ENCODE data around the gene LYG2.

- TF ChIP-seq CTCF (IDR thresholded peaks at IDR 0.05; ENCODE audit: extremely low read depth in 1 of 2, insufficient read depth in 1 of 2, low read depth in 1 of 2, low read length in 2 of 2) (no peak), MYC (IDR thresholded peaks at IDR 0.05; ENCODE audit: low read depth, low read length) (no peak), MAX (IDR thresholded peaks at IDR 0.05; ENCODE audit: insufficient read depth, insufficient read length) (no peak), POLR2AphosphoS5 (IDR thresholded peaks at IDR 0.05; ENCODE audit: insufficient read depth, low read depth, low read length) (no peak), POLR2A (IDR thresholded peaks at IDR 0.05; ENCODE audit: low read depth, low read length) (no peak), EZH2 (IDR thresholded peaks at IDR 0.05; ENCODE audit: borderline replicate concordance, low read depth, low read length, severe bottlenecking) (no peak)
Observed at GRCh38 chr2:99238599-99238998, 16.9 kb downstream of the LYG2 start.

All from endothelial cell of umbilical vein (primary cell).